GM21367 (cell line): Measurements from ENCODE around the gene CAMK1D.
"Not testable (repeated sequence)": the region's sequence is repeated elsewhere in the genome, so short reads cannot be mapped to it uniquely, and the experiment has no call there.

Experiments used
- ATAC-seq: cut with Tn5 transposase; IDR thresholded peaks from one replicate; pipeline ENCODE4 v1.9.1; 2021; ENCODE audit not compliant: unreplicated experiment

CAMK1D gene

DNA sequence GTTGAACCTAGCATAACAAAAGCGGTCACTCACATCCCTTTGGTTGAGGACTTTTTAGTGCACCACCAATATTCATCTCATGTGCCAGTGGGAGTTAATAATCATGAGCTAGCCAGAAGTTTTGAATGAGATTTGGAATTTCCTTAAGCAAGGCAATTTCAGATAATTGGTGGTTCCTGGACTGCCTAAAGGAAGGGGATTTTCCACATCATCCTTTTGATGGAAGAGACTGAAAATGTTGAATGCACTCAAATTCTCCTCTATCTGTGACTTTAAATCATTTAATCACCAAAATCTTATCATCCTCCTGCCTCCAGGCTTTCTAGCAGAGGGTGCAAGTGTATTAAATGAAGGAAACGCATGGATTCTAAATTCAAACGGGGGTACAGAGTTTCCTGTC lies 391.5 kb downstream of the CAMK1D start:
- no peak for ATAC-seq

- ATAC-seq: no peak
Observed at GRCh38 chr10:12741360-12741804, 392.0 kb downstream of the CAMK1D start.

DNA sequence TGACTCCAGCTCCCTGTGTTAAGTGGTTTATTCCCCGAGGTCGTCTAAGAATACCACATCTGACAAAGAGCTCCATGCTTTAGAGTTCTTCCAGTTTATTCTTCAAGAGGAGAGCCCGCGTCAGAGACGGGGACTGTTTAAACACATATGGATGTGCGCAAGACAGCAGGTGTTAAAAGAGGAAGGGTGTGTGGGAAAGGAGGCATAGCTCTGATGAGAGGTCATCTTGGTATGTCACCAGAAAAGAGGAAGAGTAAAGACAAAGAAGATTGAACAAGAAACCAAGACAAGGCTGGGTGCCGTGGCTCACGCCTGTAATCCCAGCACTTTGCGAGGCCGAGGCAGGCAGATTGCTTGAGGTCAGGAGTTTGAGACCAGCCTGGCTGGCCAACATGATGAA lies 393.4 kb downstream of the CAMK1D start:
- no peak for ATAC-seq

GRCh38 chr10:12743466-12743865 lies 394.1 kb downstream of the CAMK1D start:
- ATAC-seq: not testable (repeated sequence)

DNA sequence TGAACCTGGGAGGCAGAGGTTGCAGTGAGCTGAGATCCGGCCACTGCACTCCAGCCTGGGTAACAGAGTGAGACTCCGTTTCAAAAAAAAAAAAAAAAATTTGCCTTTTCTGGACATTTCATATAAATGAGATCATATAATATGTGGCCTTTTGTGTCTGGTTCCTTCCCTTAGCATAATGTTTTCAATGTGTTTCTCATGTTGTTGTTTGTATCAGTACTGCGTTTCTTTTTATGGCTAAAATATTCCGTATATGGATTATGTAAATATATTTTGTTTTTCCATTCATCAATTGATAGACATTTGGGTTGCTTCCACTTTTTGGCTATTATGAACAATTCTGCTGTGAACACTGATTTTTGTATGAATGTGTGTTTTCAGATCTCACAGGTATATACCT lies 394.6 kb downstream of the CAMK1D start:
- no peak for ATAC-seq

GRCh38 chr10:12748186-12748585 lies 398.8 kb downstream of the CAMK1D start:
- no peak for ATAC-seq

DNA sequence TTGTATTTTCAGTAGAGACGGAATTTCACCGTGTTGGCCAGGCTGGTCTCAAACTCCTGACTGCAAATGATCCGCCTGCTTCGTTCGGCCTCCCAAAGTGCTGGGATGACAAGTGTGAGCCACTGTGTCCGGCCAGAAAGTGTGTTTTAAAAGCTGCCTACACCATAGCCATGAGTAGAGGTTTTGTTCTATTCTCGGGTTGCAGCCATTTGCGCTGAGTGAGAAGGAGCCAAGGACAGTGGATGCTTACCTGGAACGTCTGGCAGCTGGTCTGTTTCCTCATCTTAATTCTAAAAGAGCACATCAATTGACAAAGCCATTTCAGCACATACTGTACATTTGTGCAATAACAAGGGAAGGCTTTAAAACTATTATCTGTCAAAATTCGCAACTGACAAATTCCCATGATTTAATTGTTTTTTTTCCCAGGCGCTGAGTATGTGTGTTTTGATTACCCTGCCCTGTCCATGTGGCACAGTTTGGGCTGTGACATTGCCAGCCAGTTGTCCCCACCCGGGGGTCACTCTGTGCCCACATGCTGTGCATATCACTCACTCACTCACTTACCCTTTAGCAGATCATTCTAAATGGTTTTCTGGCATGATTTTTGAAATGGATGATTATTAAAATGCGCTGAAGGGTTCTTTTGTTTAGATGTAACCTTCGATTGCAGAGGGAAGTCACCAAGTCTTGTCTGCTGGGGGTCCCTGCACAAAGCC lies 400.6 kb downstream of the CAMK1D start:
- ATAC-seq: no peak

- ATAC-seq: no peak
Observed at GRCh38 chr10:12750526-12751201, 401.3 kb downstream of the CAMK1D start.

GRCh38 chr10:12755075-12755474 lies 405.7 kb downstream of the CAMK1D start:
- no peak for ATAC-seq

DNA sequence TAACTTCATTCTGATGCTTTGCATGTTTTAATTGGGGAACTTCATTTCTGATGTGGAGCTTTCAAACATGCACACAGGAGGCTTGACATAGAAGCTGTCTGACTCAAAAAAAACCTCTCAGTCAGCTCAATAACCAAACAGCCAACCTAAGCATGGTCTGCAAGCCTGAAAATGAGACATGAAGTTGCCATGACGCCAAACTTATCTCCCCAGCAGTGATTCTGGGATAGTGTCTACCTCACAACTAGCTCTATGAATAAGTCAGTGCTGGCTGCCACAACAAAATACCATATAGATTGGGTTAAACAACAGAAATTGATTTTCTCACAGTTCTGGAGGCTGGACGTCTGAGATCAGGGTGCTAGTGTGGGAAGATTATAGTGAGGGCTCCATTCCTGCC lies 408.0 kb downstream of the CAMK1D start:
- no peak for ATAC-seq

DNA sequence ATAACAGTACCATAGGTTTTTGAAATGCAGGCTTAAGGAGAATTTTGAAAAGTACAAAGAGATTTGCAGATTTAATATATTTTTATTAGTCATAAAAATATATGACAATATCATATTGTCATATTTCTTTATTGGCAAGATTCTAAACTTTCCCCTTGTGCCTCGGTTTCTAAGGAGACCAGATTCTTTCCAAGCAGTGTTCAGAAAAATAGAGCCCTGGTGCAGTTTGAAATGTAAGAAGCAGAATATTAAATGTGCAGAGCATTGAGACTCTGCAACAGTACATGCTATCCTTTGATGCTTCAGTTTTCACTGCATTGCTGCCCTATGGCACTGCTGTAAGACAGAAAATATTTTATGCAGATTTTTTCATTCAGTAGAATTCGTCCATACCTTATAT lies 408.9 kb downstream of the CAMK1D start:
- no peak for ATAC-seq

GRCh38 chr10:12766223-12766622 lies 416.9 kb downstream of the CAMK1D start:
- ATAC-seq: no peak

DNA sequence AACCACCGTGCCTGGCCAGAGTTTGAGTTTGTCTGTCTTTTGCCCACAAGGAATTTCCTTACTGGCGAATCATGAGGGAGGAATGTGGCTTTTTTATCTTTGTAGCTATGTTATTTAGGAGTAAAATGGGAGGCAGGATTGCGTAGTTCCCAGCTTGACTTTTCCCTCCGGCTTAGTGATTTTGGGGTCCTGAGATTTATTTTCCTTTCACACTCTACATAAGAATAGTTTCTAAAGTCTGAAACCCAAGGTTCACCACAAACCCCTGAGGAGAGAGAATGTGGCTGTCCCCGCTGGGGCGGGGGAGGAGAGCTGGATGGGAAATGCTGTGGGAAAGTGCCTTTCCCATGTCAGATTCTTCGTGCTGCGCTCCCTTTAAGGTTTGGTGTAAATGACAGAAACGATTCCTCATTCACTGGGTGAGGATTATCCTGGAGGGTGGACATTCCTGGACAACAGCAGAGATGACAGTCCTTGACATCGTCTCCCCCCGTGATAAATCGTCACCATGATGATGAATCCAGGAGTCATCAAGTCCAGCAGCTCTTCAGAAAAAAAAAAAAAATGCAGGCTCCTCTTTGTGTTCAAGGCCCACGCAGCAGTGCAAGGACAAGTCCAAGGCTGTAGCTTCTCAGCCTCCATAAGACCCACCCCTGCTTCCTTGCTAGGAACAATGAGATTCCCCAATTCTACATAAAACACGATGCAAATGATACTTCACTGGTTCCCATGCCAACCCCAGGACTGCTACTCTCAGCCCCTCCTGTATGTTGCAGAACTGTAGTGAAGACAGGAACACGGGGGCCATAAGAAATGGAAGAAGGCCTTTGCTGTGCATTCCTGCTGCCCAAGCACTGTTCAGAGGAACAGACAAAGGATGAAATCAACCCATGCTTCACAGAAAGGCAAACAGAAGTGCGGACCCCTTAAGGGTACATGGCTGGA lies 419.1 kb downstream of the CAMK1D start:
- ATAC-seq: no peak

GRCh38 chr10:12769323-12770044 lies 420.1 kb downstream of the CAMK1D start:
- no peak for ATAC-seq

- no peak for ATAC-seq
Observed at GRCh38 chr10:12771981-12772760, 422.8 kb downstream of the CAMK1D start.

GRCh38 chr10:12772797-12773587 lies 423.6 kb downstream of the CAMK1D start:
- ATAC-seq: no peak

- no peak for ATAC-seq
Observed at GRCh38 chr10:12774204-12774894, 425.0 kb downstream of the CAMK1D start.

DNA sequence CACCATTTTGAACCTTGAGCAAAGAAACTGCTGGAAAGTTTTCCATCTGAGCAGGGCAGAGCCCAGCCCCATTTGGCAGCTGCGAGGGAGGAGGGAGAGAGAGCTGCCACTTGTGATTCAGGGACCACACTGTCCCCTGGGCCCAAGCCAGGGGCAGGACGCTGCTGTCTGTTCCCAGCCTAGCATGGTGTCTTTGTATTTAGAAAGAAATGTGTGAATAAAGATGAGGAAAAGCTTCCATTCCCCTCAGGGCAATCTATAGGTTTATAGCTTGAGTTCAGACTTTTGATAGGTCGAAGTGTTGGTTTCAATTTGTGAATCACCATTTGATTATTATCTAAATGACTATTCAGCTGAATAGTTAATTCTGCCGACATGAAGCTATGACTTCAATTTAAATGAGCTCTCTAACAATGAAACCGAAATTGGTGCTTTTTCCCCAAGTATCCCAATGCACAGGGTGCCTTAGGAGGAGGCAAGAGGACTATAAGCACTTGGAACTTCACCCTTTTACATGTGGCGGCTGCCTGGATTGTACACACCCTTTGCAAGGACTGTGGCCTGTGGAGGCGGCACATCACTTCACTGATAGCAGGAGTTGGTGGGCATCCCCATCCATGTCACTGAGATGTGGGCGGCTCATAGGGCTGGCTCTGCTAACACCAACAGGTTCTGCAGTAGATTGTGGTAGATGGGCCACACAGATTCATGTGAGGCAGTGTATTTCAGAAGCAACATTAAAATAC lies 428.7 kb downstream of the CAMK1D start:
- ATAC-seq: no peak
